ENCODE measurements around the gene PLEKHA6. TPM values are rescaled to one million over a fixed set of nuclear protein-coding genes. Genes with fewer than 3 reads are reported as not detected.

The PLEKHA6 gene
- polyA plus RNA-seq, 3 donors, result 0.08 TPM; not detected in 1

DNA sequence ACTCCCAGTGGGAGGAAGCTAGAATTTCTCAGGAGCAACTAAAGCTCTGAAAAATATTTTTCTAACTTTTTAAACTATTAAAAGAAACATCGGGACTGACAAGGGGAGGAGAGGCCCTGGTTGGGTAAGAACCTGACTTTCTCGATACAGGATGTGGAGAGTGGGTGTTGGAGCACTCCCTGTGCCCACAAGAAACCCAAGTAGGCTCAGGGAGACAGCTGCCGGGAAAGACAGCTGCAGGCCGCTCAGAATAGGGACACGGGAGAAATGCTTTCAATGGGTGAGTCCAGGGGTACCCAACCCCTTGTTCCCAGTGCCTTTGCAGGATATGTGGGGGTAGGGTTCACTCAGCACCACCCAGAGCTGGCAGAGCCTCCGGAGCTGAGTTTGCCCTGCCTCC is 43.6 kb downstream of the PLEKHA6 start:
- no peak for DNase-seq
- no peak overlapping the region for H3K4me3 Mint-ChIP-seq

DNA sequence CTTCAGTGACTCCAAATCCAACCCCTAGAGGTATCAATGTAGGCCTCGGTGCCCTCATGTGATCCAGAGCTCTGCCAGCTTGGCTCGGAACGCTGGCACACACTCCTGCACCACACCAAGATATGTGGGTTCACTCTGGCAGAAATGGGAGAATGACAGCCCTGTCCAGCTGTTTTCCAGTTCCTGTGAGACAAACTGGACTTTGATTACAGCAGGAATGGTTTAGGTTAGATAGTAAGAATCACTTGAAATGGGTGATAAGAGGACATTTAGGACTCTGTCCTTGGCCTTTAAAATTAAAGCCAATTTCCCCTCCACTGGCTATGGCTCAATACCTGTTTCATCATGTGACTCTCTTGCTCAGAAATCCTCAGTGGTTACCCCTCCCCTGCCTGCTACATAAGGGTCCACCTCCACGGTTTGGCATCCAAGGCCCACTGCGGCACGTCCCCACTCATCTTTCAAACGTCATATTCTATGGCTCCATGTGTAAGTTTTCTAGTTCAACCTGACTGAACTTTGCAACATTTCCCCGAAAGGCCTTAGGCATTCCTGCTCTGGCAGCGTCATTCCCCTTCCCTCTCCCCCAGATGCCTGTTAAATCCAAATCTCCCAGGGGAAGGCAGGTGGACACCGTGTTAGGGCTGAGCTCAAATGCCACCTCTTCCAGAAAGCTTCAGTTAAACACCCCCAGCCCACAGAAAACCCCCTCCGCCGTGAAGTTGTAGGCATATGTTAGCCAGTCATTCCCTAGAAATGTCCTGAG is 44.7 kb downstream of the PLEKHA6 start:
- TF ChIP-seq, protein P1, sequence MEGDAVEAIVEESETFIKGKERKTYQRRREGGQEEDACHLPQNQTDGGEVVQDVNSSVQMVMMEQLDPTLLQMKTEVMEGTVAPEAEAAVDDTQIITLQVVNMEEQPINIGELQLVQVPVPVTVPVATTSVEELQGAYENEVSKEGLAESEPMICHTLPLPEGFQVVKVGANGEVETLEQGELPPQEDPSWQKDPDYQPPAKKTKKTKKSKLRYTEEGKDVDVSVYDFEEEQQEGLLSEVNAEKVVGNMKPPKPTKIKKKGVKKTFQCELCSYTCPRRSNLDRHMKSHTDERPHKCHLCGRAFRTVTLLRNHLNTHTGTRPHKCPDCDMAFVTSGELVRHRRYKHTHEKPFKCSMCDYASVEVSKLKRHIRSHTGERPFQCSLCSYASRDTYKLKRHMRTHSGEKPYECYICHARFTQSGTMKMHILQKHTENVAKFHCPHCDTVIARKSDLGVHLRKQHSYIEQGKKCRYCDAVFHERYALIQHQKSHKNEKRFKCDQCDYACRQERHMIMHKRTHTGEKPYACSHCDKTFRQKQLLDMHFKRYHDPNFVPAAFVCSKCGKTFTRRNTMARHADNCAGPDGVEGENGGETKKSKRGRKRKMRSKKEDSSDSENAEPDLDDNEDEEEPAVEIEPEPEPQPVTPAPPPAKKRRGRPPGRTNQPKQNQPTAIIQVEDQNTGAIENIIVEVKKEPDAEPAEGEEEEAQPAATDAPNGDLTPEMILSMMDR (IDR thresholded peaks at IDR 0.05), result no peak
- Histone ChIP-seq H3K27ac (ENCODE audit: low read depth in 1 of 2, low read length in 2 of 2) (no peak overlapping the region), H3K36me3 (replicated peaks in 1 of 2; ENCODE audit: control insufficient read depth in 1 of 2, insufficient read depth in 2 of 2, low read length in 2 of 2) (no peaks in the 10 kb centered on the region), H3K4me3 (replicated peaks in 1 of 3; ENCODE audit: low read depth in 2 of 3, low read length in 3 of 3) (no peak overlapping the region), H4K20me1 (ENCODE audit: insufficient read depth, low read length) (no peaks in the 10 kb centered on the region), H3K4me1 (ENCODE audit: control insufficient read depth in 1 of 2, insufficient read depth in 2 of 2, low read length in 2 of 2) (no peaks in the 10 kb centered on the region), H3K9ac (ENCODE audit: insufficient read depth, low read length, poor library complexity, severe bottlenecking) (no peak overlapping the region), H3K4me2 (replicated peaks; ENCODE audit: extremely low read depth, low read length, poor library complexity, severe bottlenecking) (no peak overlapping the region), H2AFZ (ENCODE audit: insufficient read depth, low read depth, low read length, poor library complexity, severe bottlenecking) (no peak overlapping the region), H3K27me3 (ENCODE audit: control insufficient read depth in 2 of 2, insufficient read depth in 2 of 2, low read length in 2 of 2) (no peaks in the 10 kb centered on the region), H3K9me3 (replicated peaks in 1 of 2; ENCODE audit: control insufficient read depth in 1 of 2, insufficient read depth in 1 of 2, low read length in 2 of 2) (no peaks in the 10 kb centered on the region), H3K79me2 (ENCODE audit: insufficient read depth, low read length) (no peaks in the 10 kb centered on the region)
- Mint-ChIP-seq H3K27me3 (ENCODE audit: low read depth in 3 of 3) (peaks cover 4 to 11% (median 6%) of the 10 kb centered on the region in 3 donors), H3K4me3 (no peak overlapping the region), H3K36me3 (no peaks in the 10 kb centered on the region), H3K9me3 (peaks cover 0 to 2% (median 0%) of the 10 kb centered on the region in 7 donors), H3K4me1 (no peaks in the 10 kb centered on the region), H3K27ac (no peak overlapping the region)
- intact Hi-C loops (cut with micrococcal nuclease), result no loop called here
- DNase-seq, result no peak
- WGBS (ENCODE audit: insufficient coverage), result 88% methylated on average over 10 of the region's 12 CpGs

More for the DNA sequence above, 43.6 kb downstream of the PLEKHA6 start:
- intact Hi-C loops (cut with micrococcal nuclease), result no loop called here
- peaks cover 4 to 11% (median 6%) of the 10 kb centered on the region in 3 donors for H3K27me3 Mint-ChIP-seq (ENCODE audit: low read depth in 3 of 3)
- H3K27ac Mint-ChIP-seq, result no peak overlapping the region
- H3K4me3 ChIP-seq (replicated peaks in 1 of 3; ENCODE audit: low read depth in 2 of 3, low read length in 3 of 3), result no peak overlapping the region
- H3K9ac ChIP-seq (ENCODE audit: insufficient read depth, low read length, poor library complexity, severe bottlenecking), result no peak overlapping the region
- WGBS (ENCODE audit: insufficient coverage), result 22% methylated on average over 3 of the region's 6 CpGs
- H3K27me3 ChIP-seq (ENCODE audit: control insufficient read depth in 2 of 2, insufficient read depth in 2 of 2, low read length in 2 of 2), result no peaks in the 10 kb centered on the region
- no peaks in the 10 kb centered on the region for H3K36me3 Mint-ChIP-seq
- H2AFZ ChIP-seq (ENCODE audit: insufficient read depth, low read depth, low read length, poor library complexity, severe bottlenecking), result no peak overlapping the region
- H3K9me3 ChIP-seq (replicated peaks in 1 of 2; ENCODE audit: control insufficient read depth in 1 of 2, insufficient read depth in 1 of 2, low read length in 2 of 2), result no peaks in the 10 kb centered on the region
- H3K4me1 Mint-ChIP-seq, result no peaks in the 10 kb centered on the region
- H3K36me3 ChIP-seq (replicated peaks in 1 of 2; ENCODE audit: control insufficient read depth in 1 of 2, insufficient read depth in 2 of 2, low read length in 2 of 2), result no peaks in the 10 kb centered on the region
- TF ChIP-seq, protein P1 (IDR thresholded peaks at IDR 0.05), result no peak
- no peaks in the 10 kb centered on the region for H4K20me1 ChIP-seq (ENCODE audit: insufficient read depth, low read length)
- H3K9me3 Mint-ChIP-seq, result peaks cover 0 to 2% (median 0%) of the 10 kb centered on the region in 7 donors
- H3K4me1 ChIP-seq (ENCODE audit: control insufficient read depth in 1 of 2, insufficient read depth in 2 of 2, low read length in 2 of 2), result no peaks in the 10 kb centered on the region
- no peak overlapping the region for H3K4me2 ChIP-seq (replicated peaks; ENCODE audit: extremely low read depth, low read length, poor library complexity, severe bottlenecking)
- no peak overlapping the region for H3K27ac ChIP-seq (ENCODE audit: low read depth in 1 of 2, low read length in 2 of 2)
- H3K79me2 ChIP-seq (ENCODE audit: insufficient read depth, low read length), result no peaks in the 10 kb centered on the region

Data from CD14-positive monocyte (primary cell).